Activated CD4-positive, alpha-beta T cell treated with anti-CD3 and anti-CD28 coated beads, Interleukin-2, amount 10 ng/mL, durations not matched to agents 24 days and 14 days (primary cell): ENCODE measurements around the gene KRTAP4-7. TPM values are rescaled to one million over a fixed set of nuclear protein-coding genes. Genes with fewer than 3 reads are reported as not detected.
"Not testable (repeated sequence)": the region's sequence is repeated elsewhere in the genome, so short reads cannot be mapped to it uniquely, and the experiment has no call there.

ENCODE experiments used
- DNase-seq: peaks from one replicate; pipeline ENCODE4 v3.0.0; 2022
- H3K27ac Mint-ChIP-seq: one replicate; pipeline ENCODE4 v1.8.0; 2022; ENCODE audit warnings: mild to moderate bottlenecking, mixed read lengths
- H3K27me3 Mint-ChIP-seq: one replicate; pipeline ENCODE4 v1.8.0; 2022; ENCODE audit warnings: mixed read lengths
- H3K36me3 Mint-ChIP-seq: one replicate; pipeline ENCODE4 v1.8.0; 2022; ENCODE audit warnings: low read depth, mild to moderate bottlenecking, mixed read lengths
- H3K4me1 Mint-ChIP-seq: one replicate; pipeline ENCODE4 v1.8.0; 2021; ENCODE audit warnings: mixed read lengths
- H3K4me3 Mint-ChIP-seq: one replicate; pipeline ENCODE4 v1.8.0; 2022; ENCODE audit warnings: mild to moderate bottlenecking, moderate library complexity, mixed read lengths
- H3K9me3 Mint-ChIP-seq: one replicate; pipeline ENCODE4 v1.8.0; 2021; ENCODE audit warnings: mixed read lengths
- intact Hi-C: fragments of 100-400 bp; cut with micrococcal nuclease; formaldehyde crosslinking; loops from one replicate; pipeline ENCODE4 v1.15.1; 2023
- total RNA-seq: library from RNA; stranded (reverse); gene quantifications from 2 replicates; pipeline ENCODE4 v1.2.3, GENCODE V29; 2022

The KRTAP4-7 gene
- total RNA-seq, 1 donor from 2014 or later, result not detected

DNA sequence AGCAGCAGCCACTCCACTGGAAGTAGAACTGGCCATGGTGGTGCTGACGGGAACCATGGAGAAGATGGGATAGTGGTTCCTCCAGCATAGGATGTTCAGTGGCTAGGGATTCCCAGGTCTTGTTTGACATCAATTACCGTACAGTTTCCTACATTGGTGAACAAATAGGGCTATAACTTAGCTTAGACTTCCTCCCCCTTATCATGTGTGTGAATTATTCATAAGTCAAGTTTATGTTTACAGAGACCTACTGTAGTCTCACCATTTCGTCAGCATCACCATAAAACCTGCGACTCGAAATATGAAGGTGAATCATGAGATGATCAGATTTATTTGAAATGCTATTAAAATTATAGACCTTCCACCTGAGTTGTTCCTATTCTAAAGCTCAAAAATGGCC, 25.2 kb upstream of the KRTAP4-7 start:
- Mint-ChIP-seq H3K9me3 (no peaks in the 10 kb centered on the region), H3K27ac (no peak overlapping the region), H3K4me1 (no peaks in the 10 kb centered on the region), H3K4me3 (no peak overlapping the region), H3K27me3 (peaks cover 23% of the 10 kb centered on the region), H3K36me3 (no peaks in the 10 kb centered on the region)
- no peak for DNase-seq
- intact Hi-C loops, result no loop called here

DNA sequence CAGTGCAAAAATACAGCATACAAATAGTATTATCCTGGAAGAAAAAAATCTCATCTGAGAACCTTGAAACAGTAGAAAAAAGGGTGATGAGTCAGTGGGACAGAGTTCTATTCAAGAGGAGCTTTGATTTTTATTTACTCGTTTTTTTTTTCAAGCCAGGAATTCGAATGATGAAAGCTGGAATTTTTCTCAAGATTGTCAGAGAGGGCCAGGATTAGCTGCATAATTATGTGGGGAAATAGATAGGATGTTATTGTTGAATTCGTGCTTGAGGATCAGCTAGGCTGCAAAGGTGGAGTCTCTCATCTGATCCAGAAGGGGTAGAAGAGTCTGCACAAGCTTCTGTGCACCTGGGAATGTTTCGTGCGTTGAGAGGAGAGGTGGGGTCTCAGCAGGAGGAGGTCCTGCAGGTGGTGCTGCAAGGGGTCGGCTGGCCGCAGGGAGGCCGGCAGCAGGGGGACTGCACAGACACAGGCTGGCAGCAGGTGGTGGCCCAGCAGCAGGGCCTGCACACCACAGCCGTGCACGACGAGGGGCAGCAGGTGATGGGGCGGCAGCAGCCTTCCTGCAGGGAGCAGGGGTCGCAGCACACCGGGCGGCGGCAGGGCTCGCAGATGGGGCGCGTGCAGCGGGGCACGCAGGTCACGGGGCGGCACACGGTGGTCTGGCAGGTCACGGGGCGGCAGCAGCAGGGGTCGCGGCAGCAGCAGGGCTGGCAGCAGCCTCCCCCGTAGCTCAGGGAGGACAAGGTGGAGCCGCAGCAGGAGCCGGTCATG, 24.5 kb upstream of the KRTAP4-7 start:
- H3K4me3 Mint-ChIP-seq, H3K36me3 Mint-ChIP-seq, H3K4me1 Mint-ChIP-seq, H3K9me3 Mint-ChIP-seq, DNase-seq, intact Hi-C loops, H3K27ac Mint-ChIP-seq: not testable (repeated sequence)
- peaks cover 23% of the 10 kb centered on the region for H3K27me3 Mint-ChIP-seq

DNA sequence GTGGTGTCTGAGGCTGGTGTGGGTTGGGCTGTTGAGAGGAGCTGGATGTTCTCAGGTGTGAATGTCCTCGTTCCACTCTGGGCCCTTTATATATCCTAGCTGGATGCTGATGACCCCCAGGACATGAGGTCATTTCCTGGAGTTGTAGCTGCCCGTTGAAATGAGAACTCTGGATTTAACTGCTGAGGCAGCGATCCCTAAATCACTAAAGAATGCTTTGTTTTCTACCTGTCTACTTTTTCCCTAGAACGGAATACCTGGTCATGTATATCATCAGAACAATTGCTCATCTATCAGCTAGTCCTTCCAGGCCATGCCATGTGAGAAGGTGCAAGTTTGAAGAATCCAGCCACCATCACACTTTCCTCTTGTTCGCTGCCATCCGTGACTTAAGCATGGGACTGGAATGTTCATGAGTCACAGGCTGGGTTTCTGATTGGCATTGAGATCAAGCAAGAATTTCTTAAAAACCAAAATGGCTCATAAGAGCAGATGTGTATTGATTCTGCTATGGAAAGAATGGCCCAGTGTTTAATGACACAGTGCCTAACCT, 23.8 kb upstream of the KRTAP4-7 start, which contains the start of gene KRTAP2-3:
KRTAP2-3 (minus strand) TSS at position 63 of the 553 bp plus-strand sequence. CDS start 64 bp downstream, outside the sequence.
- no peaks in the 10 kb centered on the region for H3K4me1 Mint-ChIP-seq
- DNase-seq, result no peak
- intact Hi-C loops, result no loop called here
- H3K4me3 Mint-ChIP-seq, result no peak within 1 kb of the TSS
- H3K36me3 Mint-ChIP-seq, result no peaks in the 10 kb centered on the region
- H3K9me3 Mint-ChIP-seq, result no peaks in the 10 kb centered on the region
- H3K27ac Mint-ChIP-seq, result no peak within 1 kb of the TSS
- H3K27me3 Mint-ChIP-seq, result peaks cover 23% of the 10 kb centered on the region

DNA sequence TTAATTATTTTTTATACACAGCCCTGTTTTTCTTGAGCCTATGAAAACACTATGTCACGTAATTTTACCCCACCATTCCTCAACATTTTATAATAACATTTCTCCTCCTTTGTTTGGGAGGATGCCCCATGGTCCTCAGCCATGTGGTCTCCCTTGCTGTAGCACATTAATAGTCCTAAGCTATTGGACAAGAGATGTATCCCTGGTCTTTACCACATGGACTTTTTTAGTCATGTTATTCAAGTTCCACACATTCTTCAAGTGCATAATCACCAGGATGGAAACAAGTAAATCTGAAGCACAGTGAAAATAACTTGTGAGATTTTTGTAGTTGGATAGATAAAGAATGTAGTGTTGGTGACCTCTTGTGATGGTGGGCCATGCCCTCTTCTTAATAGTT, 22.0 kb upstream of the KRTAP4-7 start:
- H3K4me3 Mint-ChIP-seq, result no peak overlapping the region
- intact Hi-C loops, result no loop called here
- no peak overlapping the region for H3K27ac Mint-ChIP-seq
- DNase-seq, result no peak
- H3K36me3 Mint-ChIP-seq, result no peaks in the 10 kb centered on the region
- H3K4me1 Mint-ChIP-seq, result no peaks in the 10 kb centered on the region
- no peaks in the 10 kb centered on the region for H3K9me3 Mint-ChIP-seq
- peaks cover 22% of the 10 kb centered on the region for H3K27me3 Mint-ChIP-seq

DNA sequence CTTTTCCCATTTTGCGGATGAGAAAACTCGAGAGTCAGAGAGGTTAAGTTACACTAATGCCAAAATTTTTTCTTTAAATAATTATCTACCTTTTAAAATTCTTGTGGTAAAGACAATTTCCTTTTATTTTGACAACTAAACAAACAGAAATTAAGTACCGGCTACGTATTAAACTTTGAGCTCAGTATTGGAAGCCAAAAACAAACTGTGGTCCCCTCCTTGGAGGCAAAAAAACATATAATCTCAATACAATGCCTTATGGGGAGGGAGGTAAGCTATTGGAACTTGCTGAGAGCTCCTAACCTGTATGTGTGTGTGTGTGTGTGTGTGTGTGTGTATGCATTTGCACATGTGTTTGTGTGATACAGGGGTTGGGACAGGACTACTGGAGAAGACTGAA, 20.5 kb upstream of the KRTAP4-7 start:
- intact Hi-C loops, result no loop called here
- Mint-ChIP-seq H3K4me1 (no peaks in the 10 kb centered on the region), H3K4me3 (no peak overlapping the region), H3K36me3 (no peaks in the 10 kb centered on the region), H3K27me3 (peaks cover 22% of the 10 kb centered on the region), H3K9me3 (no peaks in the 10 kb centered on the region), H3K27ac (no peak overlapping the region)
- no peak for DNase-seq

DNA sequence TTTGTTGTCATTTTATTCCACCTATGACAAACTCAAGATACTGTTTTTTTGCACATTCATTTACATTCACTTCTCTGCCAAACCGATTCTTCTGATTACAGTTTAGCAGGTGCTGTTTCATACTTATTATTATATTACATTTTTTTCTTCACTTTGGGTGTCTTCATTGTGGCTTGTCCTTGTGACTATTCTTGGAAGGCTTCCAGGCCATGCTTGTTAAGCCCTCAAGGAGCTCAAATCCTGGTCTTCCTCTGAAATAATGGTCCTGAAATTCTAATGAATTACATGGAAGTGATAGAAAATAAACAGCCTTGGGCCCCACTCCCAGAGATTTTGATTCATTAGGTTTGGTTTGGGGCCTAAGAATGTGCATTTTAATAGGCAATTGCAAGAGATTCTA, 19.6 kb upstream of the KRTAP4-7 start:
- DNase-seq, result no peak
- Mint-ChIP-seq H3K36me3 (no peaks in the 10 kb centered on the region), H3K4me3 (no peak overlapping the region), H3K27ac (no peak overlapping the region), H3K4me1 (no peaks in the 10 kb centered on the region), H3K9me3 (no peaks in the 10 kb centered on the region), H3K27me3 (peaks cover 20% of the 10 kb centered on the region)
- intact Hi-C loops, result no loop called here

DNA sequence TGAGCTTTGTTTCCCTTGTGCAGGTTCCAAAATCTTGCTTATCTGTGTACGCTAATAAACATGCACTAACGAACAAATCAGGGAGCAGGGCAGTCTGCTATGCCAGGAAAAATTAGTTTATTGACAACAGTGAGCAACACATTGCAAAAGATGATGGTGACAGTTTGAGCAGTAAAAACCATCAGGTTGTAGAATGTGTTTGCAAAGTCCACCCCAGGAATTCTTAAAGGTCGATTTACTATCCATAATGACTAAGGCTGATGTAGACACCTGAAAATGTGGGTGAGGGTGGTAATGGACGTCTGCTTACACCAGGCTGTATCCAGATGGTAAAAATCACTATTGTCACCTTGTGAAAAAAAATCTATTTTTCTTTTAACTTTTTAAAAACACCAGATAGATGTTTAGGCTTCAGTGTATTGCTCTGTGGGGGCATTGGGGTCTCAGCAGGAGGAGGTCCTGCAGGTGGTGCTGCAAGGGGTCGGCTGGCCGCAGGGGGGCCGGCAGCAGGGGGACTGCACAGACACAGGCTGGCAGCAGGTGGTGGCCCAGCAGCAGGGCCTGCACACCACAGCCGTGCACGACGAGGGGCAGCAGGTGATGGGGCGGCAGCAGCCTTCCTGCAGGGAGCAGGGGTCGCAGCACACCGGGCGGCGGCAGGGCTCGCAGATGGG, 18.8 kb upstream of the KRTAP4-7 start:
- H3K27ac Mint-ChIP-seq, H3K36me3 Mint-ChIP-seq, H3K9me3 Mint-ChIP-seq, intact Hi-C loops, H3K4me1 Mint-ChIP-seq, DNase-seq, H3K4me3 Mint-ChIP-seq: not testable (repeated sequence)
- peaks cover 15% of the 10 kb centered on the region for H3K27me3 Mint-ChIP-seq

DNA sequence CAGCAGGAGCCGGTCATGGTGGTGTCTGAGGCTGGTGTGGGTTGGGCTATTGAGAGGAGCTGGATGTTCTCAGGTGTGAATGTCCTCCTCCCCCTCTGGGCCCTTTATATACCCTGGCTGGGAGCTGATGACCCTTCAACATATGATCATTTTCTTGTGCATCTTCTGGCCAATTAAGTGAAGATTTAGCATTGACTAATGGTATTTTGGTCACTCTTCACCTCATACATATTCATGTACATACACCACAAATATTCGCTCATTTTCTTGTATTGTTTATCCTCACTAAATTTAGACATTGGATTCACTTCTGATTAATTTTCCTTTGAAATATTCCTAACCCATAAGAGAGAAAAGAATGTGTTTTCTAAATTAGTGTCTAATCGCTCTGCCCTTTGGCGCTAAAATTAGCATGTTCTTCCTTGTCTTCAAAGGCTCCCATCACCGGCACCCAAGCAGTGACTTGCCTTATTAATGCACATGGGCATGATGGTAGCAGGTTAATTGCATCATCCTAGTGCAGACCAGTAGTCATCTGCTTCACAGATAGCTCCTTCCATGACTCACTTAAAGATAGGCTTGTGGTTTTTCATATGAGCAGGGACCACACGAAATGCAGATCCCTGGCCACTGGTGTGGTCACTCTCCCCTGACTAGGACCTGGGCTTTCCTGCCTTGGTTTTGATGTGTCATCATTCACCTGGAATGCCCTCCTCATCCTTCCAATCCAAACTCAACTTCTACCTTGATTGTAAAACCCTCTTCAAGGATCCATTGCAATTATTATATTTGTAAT, 17.9 kb upstream of the KRTAP4-7 start, which contains the start of gene KRTAP2-4:
KRTAP2-4 (minus strand) TSS at position 51 of the 796 bp plus-strand sequence; CDS start at position 17, 34 bp downstream.
- H3K4me1 Mint-ChIP-seq, result no peaks in the 10 kb centered on the region
- H3K4me3 Mint-ChIP-seq, result no peak within 1 kb of the TSS
- H3K27ac Mint-ChIP-seq, result no peak within 1 kb of the TSS
- DNase-seq, result no peak
- peaks cover 7% of the 10 kb centered on the region for H3K27me3 Mint-ChIP-seq
- H3K9me3 Mint-ChIP-seq, result no peaks in the 10 kb centered on the region
- H3K36me3 Mint-ChIP-seq, result no peaks in the 10 kb centered on the region
- intact Hi-C loops, result no loop called here

DNA sequence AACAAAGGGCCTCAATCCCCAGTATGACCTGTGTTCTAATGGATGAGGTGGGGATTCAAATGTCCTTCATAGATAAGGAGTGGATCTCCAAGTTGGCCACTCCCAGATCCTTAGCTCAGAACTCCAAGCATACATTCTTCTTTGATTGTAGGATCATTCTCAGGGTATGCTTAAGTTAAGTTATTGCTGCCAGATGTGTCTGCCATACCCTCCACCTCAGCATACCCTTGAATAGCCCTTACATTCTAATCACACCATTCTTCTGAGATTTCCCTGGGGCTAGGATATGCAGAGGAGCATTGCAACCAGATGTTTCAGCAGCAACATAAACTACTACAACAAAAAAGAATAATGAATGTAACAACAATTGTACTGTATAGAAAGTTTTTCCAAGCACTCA, 16.7 kb upstream of the KRTAP4-7 start:
- no peak overlapping the region for H3K27ac Mint-ChIP-seq
- H3K27me3 Mint-ChIP-seq, result peaks cover 4% of the 10 kb centered on the region
- no peaks in the 10 kb centered on the region for H3K9me3 Mint-ChIP-seq
- intact Hi-C loops, result no loop called here
- H3K36me3 Mint-ChIP-seq, result no peaks in the 10 kb centered on the region
- no peak for DNase-seq
- no peak overlapping the region for H3K4me3 Mint-ChIP-seq
- no peaks in the 10 kb centered on the region for H3K4me1 Mint-ChIP-seq

DNA sequence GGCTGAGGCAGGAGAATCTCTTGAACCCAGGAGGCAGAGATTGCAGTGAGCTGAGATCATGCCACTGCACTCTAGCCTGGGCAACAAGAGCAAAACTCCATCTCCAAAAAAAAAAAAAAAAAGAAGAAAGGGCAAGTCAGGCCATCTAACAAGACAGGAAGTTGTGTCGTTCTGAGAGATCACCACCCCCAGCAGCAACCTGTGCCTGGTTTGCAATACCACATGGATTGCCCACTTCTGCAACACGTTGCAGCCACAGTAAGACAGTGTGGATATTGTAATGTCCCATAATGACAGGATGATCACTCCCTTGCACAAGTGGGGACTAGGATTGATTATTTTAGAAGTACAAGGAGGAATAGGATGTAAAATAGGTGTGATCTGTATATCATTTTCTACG, 14.9 kb upstream of the KRTAP4-7 start:
- no peak for DNase-seq
- Mint-ChIP-seq H3K9me3 (no peaks in the 10 kb centered on the region), H3K27me3 (peaks cover 2% of the 10 kb centered on the region), H3K4me1 (no peaks in the 10 kb centered on the region), H3K4me3 (no peak overlapping the region), H3K36me3 (no peaks in the 10 kb centered on the region), H3K27ac (no peak overlapping the region)
- intact Hi-C loops, result no loop called here

DNA sequence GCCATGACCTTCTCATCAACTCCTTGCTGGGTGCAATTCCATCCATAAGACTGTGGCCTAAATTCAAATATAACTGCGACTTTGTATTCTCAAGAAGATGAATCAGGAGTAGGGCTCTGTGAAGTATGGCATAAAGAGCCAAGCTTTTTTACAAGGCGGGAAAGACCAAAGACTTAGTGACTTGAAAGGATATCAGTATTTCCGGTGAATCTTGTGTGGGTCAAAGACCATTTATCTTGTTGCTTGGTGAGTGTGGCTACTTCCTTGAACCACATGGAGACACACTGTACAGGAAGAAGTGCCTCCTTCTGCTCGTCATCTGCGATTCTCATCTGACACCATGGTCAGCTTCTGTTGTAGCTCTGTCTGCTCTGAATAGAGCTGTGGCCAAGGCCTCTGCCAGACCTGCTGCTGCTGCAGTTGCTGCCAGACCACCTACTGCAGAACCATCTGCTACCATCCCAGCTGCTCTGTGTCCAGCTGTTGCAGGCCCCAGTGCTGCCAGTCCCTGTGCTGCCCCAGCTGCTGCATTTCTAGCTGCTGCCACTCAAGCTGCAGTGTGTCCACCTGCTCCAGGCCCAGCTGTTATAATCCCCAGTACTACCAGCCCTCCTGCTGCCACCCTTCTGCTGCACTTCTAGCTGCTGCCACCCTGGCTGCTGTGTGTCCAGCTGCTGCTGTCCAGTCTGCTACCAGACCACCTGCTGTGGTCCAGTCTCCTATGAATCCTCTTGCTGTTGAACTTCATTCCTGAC, 12.2 kb upstream of the KRTAP4-7 start:
- intact Hi-C loops, result no loop called here
- no peak for DNase-seq
- no peak overlapping the region for H3K4me3 Mint-ChIP-seq
- H3K27ac Mint-ChIP-seq, result no peak overlapping the region
- H3K36me3 Mint-ChIP-seq, result no peaks in the 10 kb centered on the region
- no peaks in the 10 kb centered on the region for H3K4me1 Mint-ChIP-seq
- no peaks in the 10 kb centered on the region for H3K9me3 Mint-ChIP-seq
- H3K27me3 Mint-ChIP-seq, result peaks cover 16% of the 10 kb centered on the region

DNA sequence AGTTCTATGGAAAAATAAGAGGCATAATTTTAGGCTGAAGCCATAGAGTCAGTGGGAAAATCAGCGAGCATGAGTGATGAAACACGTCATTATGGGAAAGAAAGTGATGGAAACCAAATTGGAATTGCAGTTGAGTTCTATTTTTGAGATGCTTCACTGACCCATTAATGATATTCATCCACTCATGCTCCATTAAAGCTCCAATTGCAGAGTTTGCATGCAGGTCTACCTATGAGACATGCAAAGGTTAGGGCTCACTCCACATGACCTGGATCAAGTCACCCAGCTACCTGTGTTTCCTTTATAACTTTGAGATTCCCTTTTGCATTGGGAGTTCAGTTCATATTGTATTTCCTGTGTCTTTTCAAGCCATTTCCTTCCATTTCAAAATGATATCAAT, 10.3 kb upstream of the KRTAP4-7 start:
- intact Hi-C loops, result no loop called here

DNA sequence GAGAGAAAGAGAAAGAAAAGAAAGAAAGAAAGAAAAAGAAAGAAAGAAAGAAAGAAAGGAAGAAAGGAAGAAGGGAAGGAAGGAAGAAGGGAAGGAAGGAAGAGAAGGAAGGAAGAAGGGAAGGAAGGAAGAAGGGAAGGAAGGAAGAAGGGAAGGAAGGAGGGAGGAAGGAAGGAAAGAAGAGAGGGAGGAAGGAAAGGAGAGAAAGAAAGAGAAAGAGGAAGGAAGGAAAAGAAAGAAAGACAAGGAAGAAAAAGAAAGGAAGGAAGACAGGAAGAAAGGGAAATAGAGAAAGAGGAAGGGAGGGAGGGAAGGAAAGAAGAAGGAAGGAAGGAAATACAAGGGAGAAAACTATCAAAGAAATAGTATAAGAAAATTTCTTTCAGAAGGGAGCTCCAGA, 7.2 kb upstream of the KRTAP4-7 start:
- Mint-ChIP-seq H3K27me3 (peaks cover 26% of the 10 kb centered on the region), H3K27ac (no peak overlapping the region), H3K4me3 (no peak overlapping the region), H3K36me3 (no peaks in the 10 kb centered on the region), H3K4me1 (no peaks in the 10 kb centered on the region), H3K9me3 (no peaks in the 10 kb centered on the region)
- DNase-seq, result no peak
- intact Hi-C loops, result no loop called here

More for the DNA sequence above, 10.3 kb upstream of the KRTAP4-7 start:
- Mint-ChIP-seq H3K4me3 (no peak overlapping the region), H3K4me1 (no peaks in the 10 kb centered on the region), H3K9me3 (no peaks in the 10 kb centered on the region), H3K36me3 (no peaks in the 10 kb centered on the region), H3K27ac (no peak overlapping the region), H3K27me3 (peaks cover 22% of the 10 kb centered on the region)
- no peak for DNase-seq
